NCI-H128 (cell line): ENCODE measurements around the gene TBC1D1.

Source experiments
- DNase-seq: peaks from one replicate; lab custom pipeline; 2025; ENCODE audit not compliant: unreplicated experiment; lab: John Stamatoyannopoulos, UW

TBC1D1 gene

DNA sequence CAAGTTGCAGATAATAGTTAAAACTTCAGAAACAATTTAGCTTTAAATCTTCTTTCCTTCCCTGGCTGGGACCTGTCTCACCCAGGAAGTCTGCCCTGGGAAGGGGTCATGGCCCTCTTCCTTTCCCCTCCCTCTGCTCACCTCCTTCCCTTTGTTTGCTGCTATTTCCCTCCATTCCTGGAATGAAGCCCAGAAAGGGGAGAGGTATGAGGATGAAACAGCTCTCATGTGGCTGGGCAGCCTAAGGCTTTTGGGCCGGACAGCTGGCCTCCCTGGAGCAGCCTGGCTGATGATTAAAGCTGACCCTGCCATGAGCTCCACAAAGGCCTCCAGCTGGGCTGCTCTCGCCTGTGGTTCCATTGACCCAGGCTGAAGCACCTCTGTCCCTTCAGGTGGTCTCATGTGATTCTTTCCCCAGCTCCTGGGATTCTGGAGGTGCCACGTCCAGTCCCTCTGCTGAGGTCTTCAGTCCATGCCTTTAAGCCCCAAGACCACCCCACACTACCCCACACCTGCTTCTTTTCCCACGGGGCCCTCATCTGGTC is 271.4 kb downstream of the TBC1D1 start:
- DNase-seq, result no peak

DNA sequence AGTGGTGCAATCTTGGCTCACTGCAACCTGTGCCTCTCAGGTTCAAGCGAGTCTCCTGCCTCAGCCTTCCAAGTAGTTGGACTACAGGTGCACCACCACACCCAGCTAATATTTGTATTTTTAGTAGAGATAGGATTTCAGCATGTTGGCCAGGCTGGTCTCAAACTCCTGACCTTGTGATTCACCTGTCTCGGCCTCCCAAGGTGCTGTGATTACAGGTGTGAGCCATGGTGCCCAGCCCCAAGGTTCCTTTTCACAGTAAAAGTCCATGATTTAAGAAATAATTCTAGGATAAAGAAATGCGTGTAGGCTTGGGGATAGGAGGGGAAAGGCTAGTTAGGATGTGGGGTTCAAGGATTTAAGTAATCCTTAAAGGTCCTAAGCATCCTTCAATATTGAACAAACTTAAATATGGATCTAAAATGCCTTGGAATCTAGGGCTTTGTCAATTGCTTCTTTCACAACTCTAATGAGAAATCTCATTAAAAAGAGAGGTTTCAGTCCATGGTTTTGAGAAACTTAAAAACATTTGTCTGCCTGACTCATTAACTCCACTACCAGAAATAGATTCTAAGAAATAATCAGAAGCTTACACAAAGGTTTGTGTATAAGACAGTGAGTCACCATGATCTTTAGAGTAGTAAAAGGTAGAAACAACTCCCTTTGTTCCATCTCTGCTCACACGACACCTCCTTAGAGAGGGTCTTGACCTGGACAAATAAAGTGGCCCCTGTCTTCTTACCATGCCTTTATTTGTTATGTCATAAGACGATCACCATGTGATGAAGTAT is 272.5 kb downstream of the TBC1D1 start:
- no peak for DNase-seq

- DNase-seq, result no peak
Measured at GRCh38 chr4:38164346-38164745, 273.5 kb downstream of the TBC1D1 start.

DNA sequence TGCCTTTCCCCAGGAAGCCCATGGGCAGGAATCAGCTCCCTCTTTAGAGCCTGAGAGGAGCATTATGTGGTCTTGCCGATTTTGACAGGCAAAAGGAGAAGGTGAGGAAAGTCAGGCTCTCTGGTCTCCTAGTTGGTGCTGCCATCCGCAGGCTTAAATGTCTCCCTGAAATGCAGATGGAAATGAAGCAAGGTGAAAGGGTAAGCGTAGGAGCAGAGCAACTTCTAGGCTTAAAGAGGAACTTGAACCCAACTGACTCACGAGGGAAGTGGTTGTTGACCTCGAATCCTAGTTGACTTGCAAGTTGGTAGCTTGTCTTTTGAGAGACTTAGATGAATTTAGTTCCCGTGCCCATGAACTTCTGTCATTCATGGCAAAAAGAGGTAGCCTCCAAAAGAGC is 275.2 kb downstream of the TBC1D1 start:
- no peak for DNase-seq

DNA sequence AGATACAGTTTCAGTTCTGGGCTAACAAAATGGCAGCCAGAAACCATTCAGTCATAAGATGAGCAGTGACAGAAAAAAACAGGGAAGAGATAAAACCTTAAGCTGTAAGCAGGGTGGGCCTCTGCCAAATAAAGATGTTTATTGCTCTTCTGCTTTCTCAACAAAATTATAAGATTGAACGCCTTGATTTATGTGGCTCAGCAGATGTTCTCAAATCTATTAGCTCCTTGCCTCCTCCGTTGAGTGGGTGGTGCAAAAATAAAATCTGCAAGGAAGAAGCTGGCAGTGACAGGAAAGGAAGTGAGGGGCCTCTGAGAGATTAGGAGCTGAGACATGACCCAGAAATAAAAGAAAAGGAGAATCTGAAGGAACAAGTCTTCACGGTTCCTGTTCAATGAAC is 275.9 kb downstream of the TBC1D1 start:
- no peak for DNase-seq

GRCh38 chr4:38167973-38168372 is 277.1 kb downstream of the TBC1D1 start:
- no peak for DNase-seq

- DNase-seq, result no peak
Measured at GRCh38 chr4:38169524-38169923, 278.6 kb downstream of the TBC1D1 start.

- DNase-seq, result no peak
Measured at GRCh38 chr4:38170338-38171169, 279.7 kb downstream of the TBC1D1 start.

- DNase-seq, result no peak
Measured at GRCh38 chr4:38172078-38172477, 281.2 kb downstream of the TBC1D1 start.

DNA sequence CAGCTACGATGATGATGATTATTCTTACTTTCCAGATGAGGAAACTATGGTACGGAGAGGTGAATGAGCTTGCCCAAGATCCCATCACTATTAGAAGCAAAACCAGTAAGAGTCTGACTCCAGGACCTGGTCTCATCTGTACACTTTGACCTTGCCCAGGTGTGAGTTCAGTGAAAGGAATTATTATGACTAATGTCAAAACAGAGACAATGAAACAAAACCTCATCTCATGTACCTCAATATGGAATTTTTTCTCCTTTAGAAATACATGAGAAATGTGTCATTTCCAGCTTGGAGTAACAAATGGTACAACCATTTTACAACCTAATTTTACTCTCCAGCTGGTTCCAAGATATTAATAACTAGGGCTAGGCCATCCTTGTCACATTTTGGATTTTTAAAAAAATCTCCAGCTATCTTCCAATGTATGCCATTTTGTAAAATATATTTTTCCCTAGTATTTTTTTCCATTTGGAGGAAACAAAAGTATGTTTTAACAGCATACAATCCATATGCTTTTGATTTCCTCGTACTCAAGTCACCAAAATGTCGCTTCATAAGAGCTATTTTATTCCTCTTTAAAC is 283.1 kb downstream of the TBC1D1 start:
- DNase-seq, result no peak

DNA sequence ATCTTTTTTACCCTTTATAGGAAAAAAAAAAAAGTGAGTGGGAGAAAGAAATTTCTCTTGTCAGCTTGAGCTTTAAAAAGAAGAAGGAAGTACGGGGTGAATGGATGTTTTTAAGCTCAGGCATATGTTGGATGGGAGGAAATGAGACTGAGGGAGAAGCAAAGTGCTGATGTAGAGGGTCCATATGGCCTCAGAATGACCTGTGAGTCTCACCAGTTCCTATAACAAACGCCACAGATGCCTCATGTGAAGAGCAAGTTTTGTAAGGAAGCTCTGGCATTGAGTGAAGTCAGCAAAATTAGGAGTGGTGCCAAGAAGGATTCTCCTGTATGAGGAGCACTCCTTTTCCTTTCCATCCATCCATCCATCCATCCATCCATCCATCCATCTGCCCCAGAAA is 283.9 kb downstream of the TBC1D1 start:
- no peak for DNase-seq

GRCh38 chr4:38176165-38176564 is 285.3 kb downstream of the TBC1D1 start:
- no peak for DNase-seq

DNA sequence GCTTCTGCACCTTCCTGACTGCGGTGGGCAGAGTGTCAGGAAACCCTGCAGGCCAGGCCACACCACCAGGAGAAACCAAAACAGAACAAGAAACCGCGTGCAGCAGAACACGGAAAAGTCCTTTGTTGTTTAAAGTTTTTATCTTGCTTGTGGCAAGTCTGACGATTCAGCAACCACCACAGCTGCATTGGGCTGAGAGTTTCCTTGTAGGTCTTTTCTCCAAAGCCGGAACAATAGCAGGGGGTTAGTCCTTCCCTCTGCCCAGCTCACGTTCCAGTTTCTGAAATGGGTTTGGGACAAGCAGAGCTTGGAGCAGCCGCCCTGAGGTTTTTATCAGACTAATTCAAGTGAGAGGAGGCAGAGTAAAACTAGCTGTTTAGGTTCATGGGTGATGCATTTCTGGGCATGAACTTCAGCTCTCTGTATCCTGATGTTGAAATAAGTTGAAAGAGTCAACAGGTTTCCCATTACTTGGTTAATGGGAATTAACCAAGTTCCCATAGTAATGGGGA is 286.2 kb downstream of the TBC1D1 start:
- DNase-seq, result no peak

DNA sequence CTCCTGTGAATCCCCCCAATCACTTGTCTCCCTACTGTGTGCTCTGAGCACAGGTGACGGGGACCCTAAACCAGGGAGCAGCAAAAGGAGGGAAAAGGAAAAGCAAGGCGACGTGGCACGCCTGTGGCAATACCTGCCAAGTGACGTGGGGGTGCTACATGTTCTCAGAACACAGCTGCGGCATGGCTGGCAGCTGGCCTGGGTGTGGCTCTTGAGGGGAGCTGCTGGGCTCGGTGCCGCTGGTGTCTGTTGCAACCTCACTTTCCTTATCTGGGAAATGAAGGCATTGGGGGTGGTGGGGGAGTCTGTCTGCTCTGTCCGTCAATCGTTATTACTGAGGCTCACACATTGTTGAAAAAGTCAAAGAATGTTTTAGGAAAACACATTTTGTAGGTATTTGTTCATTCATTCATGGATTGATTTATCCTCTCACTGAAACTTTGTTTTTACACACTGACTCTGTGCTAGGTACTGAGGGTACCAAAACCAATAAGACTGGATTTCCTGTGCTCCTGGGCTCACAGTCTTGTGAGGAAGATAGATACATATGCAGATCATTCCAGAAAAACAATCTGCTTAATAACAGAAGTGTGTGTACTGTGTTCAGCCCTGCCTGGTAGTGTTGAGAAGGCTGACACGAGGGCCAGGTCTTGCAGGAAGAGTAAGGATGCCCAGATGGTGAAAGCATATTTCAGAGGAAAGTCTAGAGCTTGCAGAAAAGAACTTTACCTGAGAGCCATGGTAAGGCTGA is 286.9 kb downstream of the TBC1D1 start:
- DNase-seq, result no peak

- DNase-seq, result no peak
Measured at GRCh38 chr4:38178392-38178995, 287.6 kb downstream of the TBC1D1 start.

DNA sequence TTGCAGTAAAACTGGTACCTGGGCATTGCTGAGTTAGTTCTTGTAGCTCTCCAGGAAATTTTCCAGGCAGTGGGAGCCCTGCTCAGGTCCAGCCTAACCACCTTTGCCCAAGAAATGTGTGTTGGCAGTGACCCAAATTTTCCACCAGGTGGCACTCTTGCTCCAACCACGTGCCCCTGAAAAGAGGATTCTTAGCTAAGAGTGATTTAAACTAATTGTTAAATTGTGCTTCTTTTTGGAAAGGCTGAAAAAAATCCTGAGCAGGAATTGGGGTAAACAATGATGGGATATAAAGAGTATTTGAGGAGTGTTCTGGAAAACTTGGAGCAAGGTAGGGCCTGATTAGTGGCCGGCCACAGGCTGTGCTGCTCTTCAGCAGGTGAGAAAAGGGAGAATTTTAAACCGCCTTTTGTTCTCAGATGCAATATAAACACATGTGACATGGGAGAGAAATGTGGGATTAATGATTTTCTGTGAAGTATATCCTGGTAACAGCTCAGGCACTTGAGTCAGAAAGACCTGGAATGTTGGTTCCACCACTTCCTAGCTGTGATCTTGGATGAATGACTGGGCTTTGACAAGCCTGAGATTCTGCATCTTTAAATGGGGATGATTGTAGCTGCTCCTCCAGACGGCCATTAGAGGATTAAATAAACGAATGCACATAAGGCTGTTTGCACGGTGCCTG is 288.9 kb downstream of the TBC1D1 start:
- DNase-seq, result peak; percentile 46

- no peak for DNase-seq
Measured at GRCh38 chr4:38180456-38180855, 289.6 kb downstream of the TBC1D1 start.

DNA sequence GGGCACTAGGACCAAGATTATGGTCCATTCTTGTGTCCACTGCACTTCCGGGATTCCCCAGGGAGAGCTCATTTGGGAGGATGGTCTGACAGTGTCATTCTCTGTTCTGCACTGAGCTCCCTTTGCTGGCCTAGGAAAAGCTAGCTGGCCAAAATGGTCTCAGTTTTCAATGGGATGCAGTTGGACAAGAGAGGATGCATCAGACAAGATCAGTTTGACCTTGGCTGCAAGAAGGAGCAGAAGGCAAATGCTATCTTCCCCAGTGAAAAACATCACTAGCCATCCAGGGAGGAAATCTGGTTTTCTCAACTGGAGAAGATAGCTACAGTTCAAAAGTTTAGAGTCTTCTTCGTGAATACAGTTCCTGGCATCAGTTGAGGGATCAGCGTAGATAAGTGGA is 290.4 kb downstream of the TBC1D1 start:
- DNase-seq, result no peak

- no peak for DNase-seq
Measured at GRCh38 chr4:38182334-38182998, 291.6 kb downstream of the TBC1D1 start.
